Measurements from ENCODE around the gene USP48. TPM values are rescaled to one million over a fixed set of nuclear protein-coding genes. Genes with fewer than 3 reads are reported as not detected.
"Not testable (repeated sequence)": the region's sequence is repeated elsewhere in the genome, so short reads cannot be mapped to it uniquely, and the experiment has no call there.

Gene USP48
- total RNA-seq, 1 donor from 2014 or later = 88.7 TPM

DNA sequence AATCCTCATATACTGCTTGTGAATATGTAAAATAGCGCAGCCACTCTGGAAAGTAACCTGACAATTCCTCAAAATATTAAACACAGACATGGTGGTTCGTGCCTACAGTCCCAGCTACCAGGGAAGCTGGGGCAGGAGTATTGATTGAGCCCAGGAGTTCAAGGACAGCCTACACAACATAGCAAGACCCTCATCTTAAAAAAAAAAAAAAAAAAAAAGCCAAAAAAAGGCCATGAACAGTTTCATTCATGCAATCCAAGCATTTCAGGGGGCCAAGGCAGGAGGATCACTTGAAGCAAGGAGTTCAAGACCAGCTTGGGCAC is 4.6 kb downstream of the USP48 start:
- Mint-ChIP-seq H3K4me3 (peak overlapping the region; percentile 45), H3K36me3 (ENCODE audit: low read depth) (peaks cover 18% of the 10 kb centered on the region), H3K4me1 (ENCODE audit: low read depth) (peaks cover 39% of the 10 kb centered on the region), H3K27me3 (ENCODE audit: insufficient read depth) (no peaks in the 10 kb centered on the region), H3K27ac (peak overlapping the region; percentile 73), H3K9me3 (no peaks in the 10 kb centered on the region)
- intact Hi-C loops (cut with micrococcal nuclease) = loop anchor here (2.0 to 10.0 kb wide), 3 partner anchors 120 to 846 kb away; no protein-coding TSS in a partner anchor
- DNase-seq (ENCODE audit: low spot score) = no peak

- H3K27me3 Mint-ChIP-seq (ENCODE audit: insufficient read depth); H3K4me3 Mint-ChIP-seq; H3K9me3 Mint-ChIP-seq; DNase-seq (ENCODE audit: low spot score): not testable (repeated sequence)
- Mint-ChIP-seq H3K27ac (peak overlapping the region; percentile 1), H3K4me1 (ENCODE audit: low read depth) (peaks cover 38% of the 10 kb centered on the region), H3K36me3 (ENCODE audit: low read depth) (peaks cover 19% of the 10 kb centered on the region)
- intact Hi-C loops (cut with micrococcal nuclease) = loop anchor here (5.0 to 10.0 kb wide), 2 partner anchors 452 to 845 kb away; no protein-coding TSS in a partner anchor
Measured at GRCh38 chr1:21776925-21777324, 6.0 kb downstream of the USP48 start.

- Mint-ChIP-seq H3K9me3 (no peaks in the 10 kb centered on the region), H3K27ac (peak overlapping the region; percentile 67), H3K4me3 (no peak overlapping the region), H3K36me3 (ENCODE audit: low read depth) (peaks cover 19% of the 10 kb centered on the region), H3K27me3 (ENCODE audit: insufficient read depth) (no peaks in the 10 kb centered on the region), H3K4me1 (ENCODE audit: low read depth) (peaks cover 38% of the 10 kb centered on the region)
- no peak for DNase-seq (ENCODE audit: low spot score)
- intact Hi-C loops (cut with micrococcal nuclease) = loop anchor here (5.0 to 10.0 kb wide), 2 partner anchors 451 to 844 kb away; no protein-coding TSS in a partner anchor
Measured at GRCh38 chr1:21775985-21776562, 6.9 kb downstream of the USP48 start.

- no peak overlapping the region for H3K4me3 Mint-ChIP-seq
- no peaks in the 10 kb centered on the region for H3K9me3 Mint-ChIP-seq
- H3K36me3 Mint-ChIP-seq (ENCODE audit: low read depth) = peaks cover 19% of the 10 kb centered on the region
- no peak for DNase-seq (ENCODE audit: low spot score)
- peak overlapping the region; percentile 67 for H3K27ac Mint-ChIP-seq
- intact Hi-C loops (cut with micrococcal nuclease) = loop anchor here (5.0 to 10.0 kb wide), 2 partner anchors 451 to 843 kb away; no protein-coding TSS in a partner anchor
- no peaks in the 10 kb centered on the region for H3K27me3 Mint-ChIP-seq (ENCODE audit: insufficient read depth)
- peaks cover 37% of the 10 kb centered on the region for H3K4me1 Mint-ChIP-seq (ENCODE audit: low read depth)
Measured at GRCh38 chr1:21775550-21775914, 7.4 kb downstream of the USP48 start.

DNA sequence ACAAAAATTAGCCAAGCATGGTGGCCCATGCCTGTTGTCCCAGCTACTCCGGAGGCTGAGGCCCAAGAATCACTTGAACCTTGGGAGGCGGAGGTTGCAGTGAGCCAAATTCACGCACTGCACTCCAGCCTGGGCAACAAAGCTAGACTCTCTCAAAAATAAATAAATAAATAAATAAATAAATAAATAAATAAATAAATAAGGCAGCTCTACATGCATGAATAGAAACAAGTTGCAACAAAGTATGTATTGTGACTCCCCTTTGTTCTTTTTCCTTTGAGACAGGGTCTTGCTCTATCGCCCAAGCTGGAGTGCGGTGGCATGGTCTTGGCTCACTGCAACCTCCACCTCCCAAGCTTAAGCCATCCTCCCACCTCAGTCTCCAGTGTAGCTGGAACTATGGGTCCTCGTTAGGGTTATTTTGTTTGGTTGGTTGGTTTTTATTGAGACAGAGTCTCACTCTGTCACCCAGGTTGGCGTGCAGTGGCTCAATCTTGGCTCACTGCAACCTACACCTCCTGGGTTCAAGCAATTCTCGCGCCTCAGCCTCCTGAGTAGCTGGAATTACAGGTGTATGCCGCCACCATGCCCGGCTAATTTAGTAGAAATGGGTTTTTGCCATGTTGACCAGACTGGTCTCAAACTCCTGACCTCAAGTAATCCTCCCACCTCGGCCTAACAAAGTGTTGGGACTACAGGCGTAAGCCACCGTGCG is 8.0 kb downstream of the USP48 start:
- no peak for DNase-seq (ENCODE audit: low spot score)
- Mint-ChIP-seq H3K9me3 (no peaks in the 10 kb centered on the region), H3K4me1 (ENCODE audit: low read depth) (peaks cover 37% of the 10 kb centered on the region), H3K27me3 (ENCODE audit: insufficient read depth) (no peaks in the 10 kb centered on the region), H3K27ac (peak overlapping the region; percentile 67), H3K4me3 (no peak overlapping the region), H3K36me3 (ENCODE audit: low read depth) (peaks cover 20% of the 10 kb centered on the region)
- intact Hi-C loops (cut with micrococcal nuclease) = loop anchor here (5.0 to 10.0 kb wide), 2 partner anchors 450 to 843 kb away; no protein-coding TSS in a partner anchor

DNA sequence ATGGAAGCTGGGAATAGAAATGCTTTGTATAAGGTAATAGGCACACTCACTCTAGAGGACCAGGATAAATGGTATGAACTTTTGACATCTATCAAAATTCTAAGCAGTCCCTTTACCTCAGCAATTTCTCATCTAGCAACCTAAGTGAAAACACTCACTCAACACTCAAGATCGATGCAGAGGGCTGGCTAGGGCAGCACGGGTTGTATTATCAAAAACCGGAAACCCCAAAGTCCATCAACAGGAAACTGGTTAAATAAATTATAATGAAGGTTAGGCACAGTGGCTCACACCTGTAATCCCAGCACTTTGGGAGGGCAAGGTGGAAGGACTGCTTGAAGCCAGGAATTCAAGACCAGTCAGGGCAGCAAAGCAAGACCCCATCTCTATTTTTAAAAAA is 9.4 kb downstream of the USP48 start:
- intact Hi-C loops (cut with micrococcal nuclease) = loop anchor here (10.0 kb wide), 1 partner anchor 449 kb away; no protein-coding TSS in a partner anchor
- H3K36me3 Mint-ChIP-seq (ENCODE audit: low read depth) = peaks cover 22% of the 10 kb centered on the region
- H3K4me3 Mint-ChIP-seq = no peak overlapping the region
- DNase-seq (ENCODE audit: low spot score) = no peak
- H3K27me3 Mint-ChIP-seq (ENCODE audit: insufficient read depth) = no peaks in the 10 kb centered on the region
- H3K27ac Mint-ChIP-seq = peak overlapping the region; percentile 5
- peaks cover 39% of the 10 kb centered on the region for H3K4me1 Mint-ChIP-seq (ENCODE audit: low read depth)
- no peaks in the 10 kb centered on the region for H3K9me3 Mint-ChIP-seq

DNA sequence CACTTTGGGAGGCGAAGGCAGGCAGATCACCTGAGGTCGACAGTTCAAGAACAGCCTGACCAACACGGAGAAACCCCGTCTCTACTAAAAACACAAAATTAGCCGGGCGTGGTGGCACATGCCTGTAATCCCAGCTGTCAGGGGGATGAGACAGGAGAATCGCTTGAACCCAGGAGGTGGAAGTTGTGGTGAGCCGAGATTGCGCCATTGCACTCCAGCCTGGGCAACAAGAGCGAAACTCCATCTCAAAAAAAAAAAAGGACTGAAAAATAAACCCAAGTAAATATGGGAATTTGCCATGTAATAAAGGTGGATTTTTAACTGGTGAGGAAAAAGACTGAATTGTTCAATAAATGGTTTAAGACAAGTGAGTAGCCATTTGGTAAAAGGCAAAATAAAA is 11.3 kb downstream of the USP48 start:
- not testable (repeated sequence) for H3K9me3 Mint-ChIP-seq; DNase-seq (ENCODE audit: low spot score); H3K4me3 Mint-ChIP-seq; H3K27me3 Mint-ChIP-seq (ENCODE audit: insufficient read depth); H3K27ac Mint-ChIP-seq
- peaks cover 39% of the 10 kb centered on the region for H3K4me1 Mint-ChIP-seq (ENCODE audit: low read depth)
- intact Hi-C loops (cut with micrococcal nuclease) = loop anchor here (10.0 kb wide), 1 partner anchor 447 kb away; no protein-coding TSS in a partner anchor
- H3K36me3 Mint-ChIP-seq (ENCODE audit: low read depth) = peaks cover 17% of the 10 kb centered on the region

GRCh38 chr1:21770602-21771001 is 12.3 kb downstream of the USP48 start:
- DNase-seq (ENCODE audit: low spot score); H3K27me3 Mint-ChIP-seq (ENCODE audit: insufficient read depth); H3K27ac Mint-ChIP-seq; H3K4me3 Mint-ChIP-seq; H3K9me3 Mint-ChIP-seq: not testable (repeated sequence)
- Mint-ChIP-seq H3K4me1 (ENCODE audit: low read depth) (peaks cover 40% of the 10 kb centered on the region), H3K36me3 (ENCODE audit: low read depth) (peaks cover 11% of the 10 kb centered on the region)
- intact Hi-C loops (cut with micrococcal nuclease) = loop anchor here (10.0 kb wide), 1 partner anchor 446 kb away; no protein-coding TSS in a partner anchor

- H3K4me1 Mint-ChIP-seq (ENCODE audit: low read depth) = peaks cover 40% of the 10 kb centered on the region
- DNase-seq (ENCODE audit: low spot score) = no peak
- peak overlapping the region; percentile 76 for H3K27ac Mint-ChIP-seq
- H3K36me3 Mint-ChIP-seq (ENCODE audit: low read depth) = peaks cover 11% of the 10 kb centered on the region
- H3K4me3 Mint-ChIP-seq = no peak overlapping the region
- intact Hi-C loops (cut with micrococcal nuclease) = loop anchor here (10.0 kb wide), 1 partner anchor 445 kb away; no protein-coding TSS in a partner anchor
- H3K9me3 Mint-ChIP-seq = no peaks in the 10 kb centered on the region
- H3K27me3 Mint-ChIP-seq (ENCODE audit: insufficient read depth) = no peaks in the 10 kb centered on the region
Measured at GRCh38 chr1:21770201-21770600, 12.7 kb downstream of the USP48 start.

- not testable (repeated sequence) for H3K27me3 Mint-ChIP-seq (ENCODE audit: insufficient read depth); DNase-seq (ENCODE audit: low spot score); H3K4me3 Mint-ChIP-seq; H3K9me3 Mint-ChIP-seq
- Mint-ChIP-seq H3K36me3 (ENCODE audit: low read depth) (peaks cover 13% of the 10 kb centered on the region), H3K27ac (peak overlapping the region; percentile 7), H3K4me1 (ENCODE audit: low read depth) (peaks cover 49% of the 10 kb centered on the region)
- intact Hi-C loops (cut with micrococcal nuclease) = loop anchor here (2.0 kb wide), 1 partner anchor 28 kb away; no protein-coding TSS in a partner anchor
Measured at GRCh38 chr1:21767106-21767505, 15.8 kb downstream of the USP48 start.

GRCh38 chr1:21766210-21766609 is 16.7 kb downstream of the USP48 start:
- H3K27me3 Mint-ChIP-seq (ENCODE audit: insufficient read depth) = no peaks in the 10 kb centered on the region
- peaks cover 13% of the 10 kb centered on the region for H3K36me3 Mint-ChIP-seq (ENCODE audit: low read depth)
- intact Hi-C loops (cut with micrococcal nuclease) = loop anchor here (1.0 to 2.0 kb wide), 2 partner anchors 13 to 27 kb away; no protein-coding TSS in a partner anchor
- H3K4me1 Mint-ChIP-seq (ENCODE audit: low read depth) = peaks cover 49% of the 10 kb centered on the region
- peak overlapping the region; percentile 90 for H3K27ac Mint-ChIP-seq
- H3K9me3 Mint-ChIP-seq = no peaks in the 10 kb centered on the region
- DNase-seq (ENCODE audit: low spot score) = no peak
- H3K4me3 Mint-ChIP-seq = no peak overlapping the region

- H3K4me3 Mint-ChIP-seq = no peak overlapping the region
- no peaks in the 10 kb centered on the region for H3K9me3 Mint-ChIP-seq
- H3K36me3 Mint-ChIP-seq (ENCODE audit: low read depth) = peaks cover 8% of the 10 kb centered on the region
- intact Hi-C loops (cut with micrococcal nuclease) = no loop called here
- no peaks in the 10 kb centered on the region for H3K27me3 Mint-ChIP-seq (ENCODE audit: insufficient read depth)
- peak overlapping the region; percentile 40 for H3K27ac Mint-ChIP-seq
- no peak for DNase-seq (ENCODE audit: low spot score)
- H3K4me1 Mint-ChIP-seq (ENCODE audit: low read depth) = peaks cover 46% of the 10 kb centered on the region
Measured at GRCh38 chr1:21764615-21765423, 18.1 kb downstream of the USP48 start.
